HCT116 (cell line): Measurements from ENCODE around the gene BRINP2. TPM values are rescaled to one million over a fixed set of nuclear protein-coding genes. Genes with fewer than 3 reads are reported as not detected.

Experiments used
- ATF3 ChIP-seq: IDR thresholded peaks from 2 replicates; pipeline ENCODE4 v1.6.1; 2012
- CEBPB ChIP-seq: IDR thresholded peaks from 2 replicates; pipeline ENCODE4 v1.6.1; 2012; ENCODE audit warnings: low read depth
- EGR1 ChIP-seq: IDR thresholded peaks from 2 replicates; pipeline ENCODE4 v1.6.1; 2012; ENCODE audit warnings: low read depth
- EZH2 ChIP-seq: fragments of 200-600 bp; sonication (generic); IDR thresholded peaks from 2 replicates; pipeline ENCODE4 v1.6.1; 2017; ENCODE audit warnings: antibody characterized with exemption, mixed run types
- SIN3A ChIP-seq: IDR thresholded peaks from 2 replicates; pipeline ENCODE4 v1.6.1; 2012; ENCODE audit warnings: low read depth
- SRF ChIP-seq: IDR thresholded peaks from 2 replicates; pipeline ENCODE4 v1.6.1; 2012; ENCODE audit warnings: low read depth
- YY1 ChIP-seq: IDR thresholded peaks from 2 replicates; pipeline ENCODE4 v1.6.1; 2011; ENCODE audit warnings: low read length, low read depth, moderate library complexity, mild to moderate bottlenecking; ENCODE audit not compliant: insufficient replicate concordance; ENCODE audit errors: extremely low read depth
- ZNF274 ChIP-seq: fragments of 200-500 bp; sonication (Bioruptor generic); IDR thresholded peaks from 2 replicates; pipeline ENCODE4 v1.6.1; 2014; ENCODE audit warnings: mild to moderate bottlenecking, low read depth, low read length, inconsistent platforms
- total RNA-seq: library from RNA; stranded (reverse); gene quantifications from one replicate; pipeline ENCODE4 v1.2.1, GENCODE V29; 2021; ENCODE audit not compliant: unreplicated experiment
- TF ChIP-seq, protein P1 (sequence below): IDR thresholded peaks from 2 replicates; pipeline ENCODE4 v1.6.1; 2011; ENCODE audit warnings: mild to moderate bottlenecking, low read length, moderate library complexity; ENCODE audit not compliant: insufficient replicate concordance; ENCODE audit errors: extremely low read depth
- TF ChIP-seq, protein P2 (sequence below), 3 experiments: fragments of 200-600 bp in 1 of 3; sonication (generic) in 1 of 3; IDR thresholded peaks in 2 of 3; conservative IDR thresholded peaks in 1 of 3; 2 replicates each; pipeline ENCODE4 v1.5.1; 2012 to 2017; ENCODE audit warnings: low read depth in 2 of 3, low read length in 2 of 3, antibody characterized with exemption in 1 of 3, borderline replicate concordance in 1 of 3, control low read depth in 1 of 3, mild to moderate bottlenecking in 1 of 3, mixed read lengths in 1 of 3, mixed run types in 1 of 3, moderate library complexity in 1 of 3; ENCODE audit not compliant: insufficient read depth in 1 of 3

The BRINP2 gene
- total RNA-seq, 1 experiment from 2014 or later, result not detected

DNA sequence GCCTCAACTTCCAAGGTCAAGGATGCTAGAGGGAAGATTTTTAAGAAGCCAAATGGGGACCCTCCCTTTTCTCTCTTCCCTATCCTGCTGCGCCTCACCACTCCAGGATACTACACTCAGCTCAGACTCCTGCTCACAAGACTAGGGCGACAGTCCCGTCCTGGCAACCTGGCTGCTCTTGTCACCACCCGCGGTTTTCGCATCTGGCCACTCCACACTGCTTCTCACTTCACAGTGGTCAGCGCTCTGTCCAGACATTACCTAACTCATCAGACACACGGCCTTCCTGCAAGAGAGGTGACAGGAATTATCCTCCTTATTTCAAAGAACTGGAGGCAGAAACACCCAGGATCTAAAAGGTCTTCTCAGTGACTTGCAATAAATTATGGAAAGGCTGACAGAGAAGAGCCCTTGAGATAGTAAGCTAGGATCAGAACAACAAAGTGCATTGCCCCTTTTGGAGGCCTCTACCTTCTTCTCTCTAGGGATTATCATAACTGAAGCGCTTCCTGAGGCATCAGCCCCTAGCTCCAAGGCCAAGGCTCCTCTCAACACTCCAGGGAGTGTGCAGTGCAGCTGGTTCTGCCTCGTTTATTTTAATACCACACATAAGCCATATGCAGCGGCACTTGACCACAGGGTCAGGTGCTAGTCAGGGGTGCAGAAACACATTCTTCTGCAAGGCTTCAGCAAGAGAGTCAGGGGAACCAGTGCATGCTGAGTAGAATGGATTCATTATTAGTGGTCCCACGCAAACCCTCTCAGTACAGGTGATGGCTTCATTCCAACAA, 48.1 kb upstream of the BRINP2 start (continued):
- TF ChIP-seq, protein P1, sequence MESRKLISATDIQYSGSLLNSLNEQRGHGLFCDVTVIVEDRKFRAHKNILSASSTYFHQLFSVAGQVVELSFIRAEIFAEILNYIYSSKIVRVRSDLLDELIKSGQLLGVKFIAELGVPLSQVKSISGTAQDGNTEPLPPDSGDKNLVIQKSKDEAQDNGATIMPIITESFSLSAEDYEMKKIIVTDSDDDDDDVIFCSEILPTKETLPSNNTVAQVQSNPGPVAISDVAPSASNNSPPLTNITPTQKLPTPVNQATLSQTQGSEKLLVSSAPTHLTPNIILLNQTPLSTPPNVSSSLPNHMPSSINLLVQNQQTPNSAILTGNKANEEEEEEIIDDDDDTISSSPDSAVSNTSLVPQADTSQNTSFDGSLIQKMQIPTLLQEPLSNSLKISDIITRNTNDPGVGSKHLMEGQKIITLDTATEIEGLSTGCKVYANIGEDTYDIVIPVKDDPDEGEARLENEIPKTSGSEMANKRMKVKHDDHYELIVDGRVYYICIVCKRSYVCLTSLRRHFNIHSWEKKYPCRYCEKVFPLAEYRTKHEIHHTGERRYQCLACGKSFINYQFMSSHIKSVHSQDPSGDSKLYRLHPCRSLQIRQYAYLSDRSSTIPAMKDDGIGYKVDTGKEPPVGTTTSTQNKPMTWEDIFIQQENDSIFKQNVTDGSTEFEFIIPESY, result no peak
- TF ChIP-seq EZH2, result no peak
- TF ChIP-seq EGR1, result no peak
- TF ChIP-seq YY1, result no peak
- no peak for TF ChIP-seq ATF3
- TF ChIP-seq SRF, result no peak
- TF ChIP-seq ZNF274, result no peak
- no peak for TF ChIP-seq CEBPB
- TF ChIP-seq, protein P2, sequence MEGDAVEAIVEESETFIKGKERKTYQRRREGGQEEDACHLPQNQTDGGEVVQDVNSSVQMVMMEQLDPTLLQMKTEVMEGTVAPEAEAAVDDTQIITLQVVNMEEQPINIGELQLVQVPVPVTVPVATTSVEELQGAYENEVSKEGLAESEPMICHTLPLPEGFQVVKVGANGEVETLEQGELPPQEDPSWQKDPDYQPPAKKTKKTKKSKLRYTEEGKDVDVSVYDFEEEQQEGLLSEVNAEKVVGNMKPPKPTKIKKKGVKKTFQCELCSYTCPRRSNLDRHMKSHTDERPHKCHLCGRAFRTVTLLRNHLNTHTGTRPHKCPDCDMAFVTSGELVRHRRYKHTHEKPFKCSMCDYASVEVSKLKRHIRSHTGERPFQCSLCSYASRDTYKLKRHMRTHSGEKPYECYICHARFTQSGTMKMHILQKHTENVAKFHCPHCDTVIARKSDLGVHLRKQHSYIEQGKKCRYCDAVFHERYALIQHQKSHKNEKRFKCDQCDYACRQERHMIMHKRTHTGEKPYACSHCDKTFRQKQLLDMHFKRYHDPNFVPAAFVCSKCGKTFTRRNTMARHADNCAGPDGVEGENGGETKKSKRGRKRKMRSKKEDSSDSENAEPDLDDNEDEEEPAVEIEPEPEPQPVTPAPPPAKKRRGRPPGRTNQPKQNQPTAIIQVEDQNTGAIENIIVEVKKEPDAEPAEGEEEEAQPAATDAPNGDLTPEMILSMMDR (IDR thresholded peaks at IDR 0.05 in 2 of 3, conservative IDR thresholded peaks at IDR 0.05 in 1 of 3; ENCODE audit: borderline replicate concordance in 1 of 3, insufficient read depth in 1 of 3, low read depth in 2 of 3, low read length in 2 of 3), result no peak
- TF ChIP-seq SIN3A, result no peak
